Measurements from ENCODE around the gene SUSD3. TPM values are rescaled to one million over a fixed set of nuclear protein-coding genes. Genes with fewer than 3 reads are reported as not detected.
A peak's percentile ranks its signal among the peaks of the same experiment; 100 is the strongest.

The SUSD3 gene
- total RNA-seq (68.7 TPM), polyA plus RNA-seq (100 to 1,000 TPM; 187 to 229 (median 210) TPM)

DNA sequence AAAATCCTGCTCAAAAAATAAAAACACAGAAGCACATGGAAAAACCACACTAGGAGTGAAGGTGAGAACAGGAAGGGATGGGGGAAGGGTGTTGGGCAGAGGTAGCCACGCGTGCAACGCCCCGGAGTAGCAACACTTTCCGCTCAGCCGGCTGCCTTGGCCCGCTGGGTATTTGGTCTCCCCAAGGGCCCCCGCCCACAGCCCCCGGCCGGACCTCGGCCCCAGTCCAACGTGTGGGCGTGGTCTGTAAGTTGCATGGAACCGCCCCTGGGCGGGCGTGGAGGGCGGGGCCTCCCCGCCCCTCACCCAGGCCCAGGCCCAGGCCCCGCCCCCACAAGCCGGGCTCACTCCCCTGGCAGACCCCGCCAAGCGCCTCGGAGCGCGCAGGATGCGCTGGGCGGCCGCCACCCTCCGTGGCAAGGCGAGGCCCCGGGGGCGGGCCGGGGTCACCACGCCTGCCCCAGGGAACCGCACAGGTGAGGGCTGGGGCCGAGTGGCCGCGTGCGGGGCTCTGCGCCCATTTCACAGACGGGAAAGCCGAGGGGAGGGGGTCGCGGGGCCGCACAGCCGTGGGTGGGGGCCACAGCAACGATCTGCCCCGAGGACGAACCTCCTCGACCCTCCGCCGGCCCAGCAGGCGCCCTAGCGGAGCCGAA lies at the start of gene SUSD3:
SUSD3 (plus strand) TSS at position 347 of the 656 bp plus-strand sequence; CDS start at position 389, 42 bp downstream.
- DNase-seq (peak; percentile 67 to 85 (median 72)), ATAC-seq (ENCODE audit: low read depth in 2 of 2) (peak; percentile 63 to 64)
- Histone ChIP-seq H3K27ac (ENCODE audit: insufficient read depth, low read length, poor library complexity, severe bottlenecking) (peak within 1 kb of the TSS; percentile 89), H3K9me3 (ENCODE audit: control insufficient read depth in 2 of 2, low read length in 2 of 2) (no peaks in the 10 kb centered on the region), H3K4me3 (ENCODE audit: low read depth, low read length) (peak within 1 kb of the TSS; percentile 86), H3K4me1 (ENCODE audit: control insufficient read depth, insufficient read depth, low read length, poor library complexity, severe bottlenecking) (peaks cover 63% of the 10 kb centered on the region), H3K27me3 (ENCODE audit: control insufficient read depth, insufficient read depth, low read length) (no peaks in the 10 kb centered on the region), H3K36me3 (ENCODE audit: control insufficient read depth, insufficient read depth, low read length) (no peaks in the 10 kb centered on the region)
- Mint-ChIP-seq H3K36me3 (peaks cover 3% of the 10 kb centered on the region), H3K4me3 (peak within 1 kb of the TSS; percentile 92 to 99 (median 95)), H3K27ac (peak within 1 kb of the TSS; percentile 96 to 100 (median 100)), H3K9me3 (no peaks in the 10 kb centered on the region), H3K27me3 (no peaks in the 10 kb centered on the region), H3K4me1 (peaks cover 5 to 81% (median 34%) of the 10 kb centered on the region in 4 donors)

DNA sequence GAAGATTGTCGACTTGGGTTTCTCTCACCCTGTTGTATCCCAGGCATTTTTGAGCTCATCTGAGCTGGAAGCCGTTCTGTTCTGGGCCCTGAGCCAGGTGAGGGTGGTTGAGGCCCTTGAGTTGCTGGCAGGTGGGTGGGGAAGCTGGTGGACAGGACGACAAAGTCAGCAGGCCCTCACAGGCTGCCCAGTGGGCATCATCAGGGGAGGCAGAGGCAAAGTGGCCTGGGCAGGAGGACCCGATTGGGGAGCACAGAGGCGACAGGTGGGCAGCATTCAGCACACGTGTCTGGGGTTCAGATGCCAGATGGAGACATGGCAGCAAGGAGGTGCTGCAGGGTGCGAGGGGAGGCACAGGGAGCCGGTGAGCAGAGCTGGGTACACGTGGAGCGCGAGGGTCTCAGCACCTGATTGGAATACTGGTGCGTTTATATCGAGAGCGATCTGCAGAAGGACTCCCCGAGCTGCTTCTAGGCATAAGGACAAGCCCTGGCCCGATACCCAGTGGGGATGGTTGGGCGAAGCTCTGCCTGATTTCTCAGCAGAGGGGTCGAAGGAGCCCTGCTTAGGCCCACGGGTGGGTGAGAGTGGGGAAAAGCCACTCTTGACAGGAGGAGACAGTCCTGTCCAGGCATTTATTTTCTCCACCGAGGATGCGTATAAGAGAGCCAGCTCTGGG lies 49.0 kb upstream of the SUSD3 start:
- Histone ChIP-seq H3K4me1 (ENCODE audit: control insufficient read depth, insufficient read depth, low read length, poor library complexity, severe bottlenecking) (peaks cover 4% of the 10 kb centered on the region), H3K4me3 (ENCODE audit: low read depth, low read length) (no peak overlapping the region), H3K36me3 (ENCODE audit: control insufficient read depth, insufficient read depth, low read length) (peaks cover 83% of the 10 kb centered on the region), H3K9me3 (ENCODE audit: control insufficient read depth in 2 of 2, low read length in 2 of 2) (no peaks in the 10 kb centered on the region), H3K27ac (ENCODE audit: insufficient read depth, low read length, poor library complexity, severe bottlenecking) (no peak overlapping the region), H3K27me3 (ENCODE audit: control insufficient read depth, insufficient read depth, low read length) (no peaks in the 10 kb centered on the region)
- no peaks in the 10 kb centered on the region for H3K9me3 Mint-ChIP-seq
- DNase-seq (no peak), ATAC-seq (ENCODE audit: low read depth in 2 of 2) (no peak)
- no peaks in the 10 kb centered on the region for H3K27me3 Mint-ChIP-seq
- H3K4me1 Mint-ChIP-seq = peaks cover 0 to 29% (median 10%) of the 10 kb centered on the region in 4 donors
- H3K36me3 Mint-ChIP-seq = peaks cover 32% of the 10 kb centered on the region
- H3K27ac Mint-ChIP-seq = peak overlapping the region in 2 of 3 donors; percentile 82 to 89
- no peak overlapping the region for H3K4me3 Mint-ChIP-seq

- H3K36me3 Mint-ChIP-seq = peaks cover 31% of the 10 kb centered on the region
- peak overlapping the region in 1 of 3 donors; percentile 49 for H3K27ac Mint-ChIP-seq
- ATAC-seq (ENCODE audit: low read depth in 2 of 2) (no peak), DNase-seq (no peak)
- H3K4me1 ChIP-seq (ENCODE audit: control insufficient read depth, insufficient read depth, low read length, poor library complexity, severe bottlenecking) = no peaks in the 10 kb centered on the region
- no peaks in the 10 kb centered on the region for H3K9me3 Mint-ChIP-seq
- H3K4me3 ChIP-seq (ENCODE audit: low read depth, low read length) = no peak overlapping the region
- peaks cover 0 to 28% (median 10%) of the 10 kb centered on the region in 4 donors for H3K4me1 Mint-ChIP-seq
- H3K27ac ChIP-seq (ENCODE audit: insufficient read depth, low read length, poor library complexity, severe bottlenecking) = peak overlapping the region; percentile 47
- no peak overlapping the region for H3K4me3 Mint-ChIP-seq
- no peaks in the 10 kb centered on the region for H3K27me3 ChIP-seq (ENCODE audit: control insufficient read depth, insufficient read depth, low read length)
- peaks cover 81% of the 10 kb centered on the region for H3K36me3 ChIP-seq (ENCODE audit: control insufficient read depth, insufficient read depth, low read length)
- H3K27me3 Mint-ChIP-seq = no peaks in the 10 kb centered on the region
- no peaks in the 10 kb centered on the region for H3K9me3 ChIP-seq (ENCODE audit: control insufficient read depth in 2 of 2, low read length in 2 of 2)
These were observed 48.4 kb upstream of the SUSD3 start for GRCh38 chr9:93010056-93010455.

DNA sequence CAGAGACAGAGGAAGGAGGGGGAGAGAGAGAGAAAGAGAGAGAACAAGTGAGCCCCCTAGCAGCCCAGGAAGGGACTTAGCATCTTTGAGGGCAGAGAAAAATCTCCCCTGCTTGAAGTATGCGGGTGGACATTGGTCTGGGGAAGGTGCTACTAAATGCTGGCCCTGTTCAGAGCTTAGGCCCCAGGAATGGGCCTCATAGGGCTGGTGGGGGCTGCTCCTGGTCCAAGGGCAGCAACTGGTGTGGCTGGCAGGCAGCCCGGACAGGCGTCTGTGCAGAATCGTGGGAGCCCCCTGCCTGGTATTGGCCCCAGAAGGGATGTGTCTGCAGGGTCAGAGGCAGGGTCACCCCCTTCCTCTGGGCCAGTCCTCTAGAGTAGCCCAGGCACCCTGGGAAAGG lies 47.8 kb upstream of the SUSD3 start:
- ATAC-seq (ENCODE audit: low read depth in 2 of 2) = no peak
- no peak overlapping the region for H3K4me3 ChIP-seq (ENCODE audit: low read depth, low read length)
- DNase-seq = no peak
- H3K27ac Mint-ChIP-seq = peak overlapping the region; percentile 38 to 65 (median 49)
- peaks cover 30% of the 10 kb centered on the region for H3K36me3 Mint-ChIP-seq
- peaks cover 0 to 28% (median 9%) of the 10 kb centered on the region in 4 donors for H3K4me1 Mint-ChIP-seq
- no peaks in the 10 kb centered on the region for H3K27me3 ChIP-seq (ENCODE audit: control insufficient read depth, insufficient read depth, low read length)
- no peaks in the 10 kb centered on the region for H3K27me3 Mint-ChIP-seq
- H3K4me3 Mint-ChIP-seq = no peak overlapping the region
- H3K9me3 Mint-ChIP-seq = no peaks in the 10 kb centered on the region
- peak overlapping the region; percentile 47 for H3K27ac ChIP-seq (ENCODE audit: insufficient read depth, low read length, poor library complexity, severe bottlenecking)
- no peaks in the 10 kb centered on the region for H3K4me1 ChIP-seq (ENCODE audit: control insufficient read depth, insufficient read depth, low read length, poor library complexity, severe bottlenecking)
- H3K9me3 ChIP-seq (ENCODE audit: control insufficient read depth in 2 of 2, low read length in 2 of 2) = no peaks in the 10 kb centered on the region
- peaks cover 80% of the 10 kb centered on the region for H3K36me3 ChIP-seq (ENCODE audit: control insufficient read depth, insufficient read depth, low read length)

- Mint-ChIP-seq H3K36me3 (peaks cover 27% of the 10 kb centered on the region), H3K27ac (peak overlapping the region in 1 of 3 donors; percentile 79)
- DNase-seq = no peak
These were observed 47.4 kb upstream of the SUSD3 start for GRCh38 chr9:93011114-93011513.

DNA sequence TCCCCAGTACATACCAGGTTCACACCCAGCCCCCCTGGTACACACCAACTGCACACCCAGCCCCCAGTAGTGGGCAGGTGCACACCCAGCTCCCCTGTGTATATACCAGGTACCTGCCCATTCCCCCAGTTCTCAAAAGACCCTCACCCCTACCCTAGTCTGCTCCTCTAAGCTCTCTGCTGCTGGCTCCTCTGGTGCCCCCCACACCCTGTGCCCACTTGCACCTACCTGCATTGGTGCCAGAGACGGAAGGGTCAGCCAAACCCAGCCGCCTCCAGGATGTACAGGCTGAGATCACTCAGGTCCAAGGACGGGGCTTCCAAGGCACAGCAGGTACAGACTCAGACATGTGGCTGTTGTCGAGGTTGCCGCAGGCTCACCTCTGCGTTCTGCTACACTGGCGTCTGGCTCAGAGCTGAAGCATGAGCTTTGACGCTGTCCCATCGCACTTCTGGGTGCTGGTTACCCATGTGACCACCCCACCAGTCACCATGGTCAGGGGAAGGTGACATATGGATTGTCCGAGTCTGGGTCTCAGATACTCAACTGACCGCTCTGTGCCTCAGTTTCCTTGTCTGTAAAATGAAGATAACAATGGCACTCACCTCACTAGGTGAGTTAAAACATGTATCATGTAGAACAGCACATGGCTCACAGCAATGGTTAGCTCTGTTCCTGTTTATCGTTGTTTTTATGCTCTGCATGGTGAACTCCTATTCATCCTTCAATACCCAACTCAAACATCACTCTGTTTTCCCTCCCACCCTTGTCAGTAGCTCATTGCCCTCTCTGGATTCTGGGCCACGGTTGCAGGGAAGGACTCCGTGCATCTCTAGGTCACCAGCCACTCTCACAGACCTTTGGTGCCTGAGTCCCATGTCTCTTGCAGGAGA lies 45.3 kb upstream of the SUSD3 start:
- H3K27ac ChIP-seq (ENCODE audit: insufficient read depth, low read length, poor library complexity, severe bottlenecking) = no peak overlapping the region
- no peaks in the 10 kb centered on the region for H3K27me3 Mint-ChIP-seq
- peaks cover 29% of the 10 kb centered on the region for H3K36me3 Mint-ChIP-seq
- no peaks in the 10 kb centered on the region for H3K9me3 Mint-ChIP-seq
- ATAC-seq (ENCODE audit: low read depth in 2 of 2) (no peak), DNase-seq (no peak)
- H3K27ac Mint-ChIP-seq = peak overlapping the region in 2 of 3 donors; percentile 35 to 93
- H3K27me3 ChIP-seq (ENCODE audit: control insufficient read depth, insufficient read depth, low read length) = no peaks in the 10 kb centered on the region
- no peak overlapping the region for H3K4me3 Mint-ChIP-seq
- peaks cover 86% of the 10 kb centered on the region for H3K36me3 ChIP-seq (ENCODE audit: control insufficient read depth, insufficient read depth, low read length)
- H3K9me3 ChIP-seq (ENCODE audit: control insufficient read depth in 2 of 2, low read length in 2 of 2) = no peaks in the 10 kb centered on the region
- H3K4me1 Mint-ChIP-seq = peaks cover 0 to 22% (median 7%) of the 10 kb centered on the region in 4 donors
- no peak overlapping the region for H3K4me3 ChIP-seq (ENCODE audit: low read depth, low read length)
- no peaks in the 10 kb centered on the region for H3K4me1 ChIP-seq (ENCODE audit: control insufficient read depth, insufficient read depth, low read length, poor library complexity, severe bottlenecking)

More at GRCh38 chr9:93011114-93011513, 47.4 kb upstream of the SUSD3 start:
- no peak for ATAC-seq (ENCODE audit: low read depth in 2 of 2)
- H3K27me3 Mint-ChIP-seq = no peaks in the 10 kb centered on the region
- no peaks in the 10 kb centered on the region for H3K9me3 Mint-ChIP-seq
- H3K36me3 ChIP-seq (ENCODE audit: control insufficient read depth, insufficient read depth, low read length) = peaks cover 80% of the 10 kb centered on the region
- H3K4me3 Mint-ChIP-seq = no peak overlapping the region
- no peaks in the 10 kb centered on the region for H3K9me3 ChIP-seq (ENCODE audit: control insufficient read depth in 2 of 2, low read length in 2 of 2)
- H3K27ac ChIP-seq (ENCODE audit: insufficient read depth, low read length, poor library complexity, severe bottlenecking) = no peak overlapping the region
- no peaks in the 10 kb centered on the region for H3K27me3 ChIP-seq (ENCODE audit: control insufficient read depth, insufficient read depth, low read length)
- H3K4me3 ChIP-seq (ENCODE audit: low read depth, low read length) = no peak overlapping the region
- no peaks in the 10 kb centered on the region for H3K4me1 ChIP-seq (ENCODE audit: control insufficient read depth, insufficient read depth, low read length, poor library complexity, severe bottlenecking)
- peaks cover 0 to 25% (median 8%) of the 10 kb centered on the region in 4 donors for H3K4me1 Mint-ChIP-seq

DNA sequence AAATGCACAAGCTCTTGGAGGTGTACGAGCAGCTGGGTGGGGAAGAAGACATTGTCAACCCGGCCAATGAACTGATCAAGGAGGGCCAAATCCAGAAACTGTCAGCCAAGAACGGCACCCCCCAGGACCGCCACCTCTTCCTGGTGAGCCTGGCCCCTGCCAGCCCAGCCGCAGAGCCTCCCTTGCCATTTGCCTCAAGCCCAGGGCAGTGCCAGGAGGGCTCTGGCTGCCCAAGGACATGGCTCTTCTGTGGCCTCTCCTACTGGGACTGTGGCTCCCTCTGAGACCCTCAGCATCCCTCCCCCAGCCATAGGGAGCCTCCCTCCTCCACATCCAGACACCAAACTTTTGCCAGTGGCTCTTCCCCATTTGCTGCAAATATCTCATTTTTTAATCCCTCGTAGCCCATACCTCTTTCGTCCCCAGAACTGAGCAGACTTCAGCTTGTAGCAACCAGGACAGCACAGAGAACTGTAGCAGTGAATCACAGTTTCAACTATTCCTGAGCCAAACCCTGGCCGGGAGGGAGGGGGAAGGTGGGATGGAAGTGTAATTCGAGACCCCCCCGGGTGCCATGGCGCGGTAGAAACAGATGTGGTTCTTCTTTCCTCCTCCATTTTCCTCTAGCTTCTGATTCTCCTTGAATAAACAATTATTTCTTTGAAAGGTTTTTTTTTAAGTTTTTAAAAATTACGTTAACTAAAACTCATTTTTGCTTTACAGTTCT lies 44.5 kb upstream of the SUSD3 start:
- peaks cover 87% of the 10 kb centered on the region for H3K36me3 ChIP-seq (ENCODE audit: control insufficient read depth, insufficient read depth, low read length)
- DNase-seq (no peak), ATAC-seq (ENCODE audit: low read depth in 2 of 2) (no peak)
- no peaks in the 10 kb centered on the region for H3K9me3 Mint-ChIP-seq
- no peaks in the 10 kb centered on the region for H3K27me3 Mint-ChIP-seq
- H3K9me3 ChIP-seq (ENCODE audit: control insufficient read depth in 2 of 2, low read length in 2 of 2) = no peaks in the 10 kb centered on the region
- H3K27ac Mint-ChIP-seq = peak overlapping the region in 2 of 3 donors; percentile 35 to 73
- no peak overlapping the region for H3K4me3 Mint-ChIP-seq
- no peak overlapping the region for H3K4me3 ChIP-seq (ENCODE audit: low read depth, low read length)
- peaks cover 33% of the 10 kb centered on the region for H3K36me3 Mint-ChIP-seq
- no peaks in the 10 kb centered on the region for H3K27me3 ChIP-seq (ENCODE audit: control insufficient read depth, insufficient read depth, low read length)
- H3K4me1 ChIP-seq (ENCODE audit: control insufficient read depth, insufficient read depth, low read length, poor library complexity, severe bottlenecking) = no peaks in the 10 kb centered on the region
- H3K4me1 Mint-ChIP-seq = peaks cover 0 to 29% (median 7%) of the 10 kb centered on the region in 4 donors
- H3K27ac ChIP-seq (ENCODE audit: insufficient read depth, low read length, poor library complexity, severe bottlenecking) = no peak overlapping the region

Measured in CD4-positive, CD25-positive, alpha-beta regulatory T cell (primary cell).